ENCODE results near the gene BRCA1.

Gene BRCA1

GRCh38 chr17:43169561-43170139, 44.5 kb upstream of the BRCA1 start:
- no peak for TF ChIP-seq SIN3A (IDR thresholded peaks at IDR 0.05; ENCODE audit: borderline replicate concordance, insufficient read depth, low read length)
- TF ChIP-seq POLR2AphosphoS5 (IDR thresholded peaks at IDR 0.05; ENCODE audit: low read depth, low read length) = no peak
- TF ChIP-seq FOXP2 (optimal IDR thresholded peaks at IDR 0.05; ENCODE audit: borderline replicate concordance, extremely low read depth, extremely low read length, insufficient read depth) = no peak
- no peak for TF ChIP-seq TAF1 (IDR thresholded peaks at IDR 0.05; ENCODE audit: borderline replicate concordance, insufficient read depth, low read length)
- TF ChIP-seq REST (IDR thresholded peaks at IDR 0.05; ENCODE audit: insufficient read depth in 1 of 2, low read depth in 2 of 2, low read length in 2 of 2) = no peak

GRCh38 chr17:43155666-43156065, 30.5 kb upstream of the BRCA1 start:
- TF ChIP-seq REST (IDR thresholded peaks at IDR 0.05; ENCODE audit: insufficient read depth in 1 of 2, low read depth in 2 of 2, low read length in 2 of 2) (no peak), FOXP2 (optimal IDR thresholded peaks at IDR 0.05; ENCODE audit: borderline replicate concordance, extremely low read depth, extremely low read length, insufficient read depth) (no peak), POLR2AphosphoS5 (IDR thresholded peaks at IDR 0.05; ENCODE audit: low read depth, low read length) (no peak), TAF1 (IDR thresholded peaks at IDR 0.05; ENCODE audit: borderline replicate concordance, insufficient read depth, low read length) (no peak), SIN3A (IDR thresholded peaks at IDR 0.05; ENCODE audit: borderline replicate concordance, insufficient read depth, low read length) (no peak)

- TF ChIP-seq POLR2AphosphoS5 (IDR thresholded peaks at IDR 0.05; ENCODE audit: low read depth, low read length) = no peak
- TF ChIP-seq TAF1 (IDR thresholded peaks at IDR 0.05; ENCODE audit: borderline replicate concordance, insufficient read depth, low read length) = no peak
- no peak for TF ChIP-seq REST (IDR thresholded peaks at IDR 0.05; ENCODE audit: insufficient read depth in 1 of 2, low read depth in 2 of 2, low read length in 2 of 2)
- TF ChIP-seq SIN3A (IDR thresholded peaks at IDR 0.05; ENCODE audit: borderline replicate concordance, insufficient read depth, low read length) = no peak
- no peak for TF ChIP-seq FOXP2 (optimal IDR thresholded peaks at IDR 0.05; ENCODE audit: borderline replicate concordance, extremely low read depth, extremely low read length, insufficient read depth)
Measured at GRCh38 chr17:43151880-43152456, 26.8 kb upstream of the BRCA1 start.

GRCh38 chr17:43146649-43147048, 21.5 kb upstream of the BRCA1 start:
- no peak for TF ChIP-seq SIN3A (IDR thresholded peaks at IDR 0.05; ENCODE audit: borderline replicate concordance, insufficient read depth, low read length)
- TF ChIP-seq POLR2AphosphoS5 (IDR thresholded peaks at IDR 0.05; ENCODE audit: low read depth, low read length) = no peak
- no peak for TF ChIP-seq FOXP2 (optimal IDR thresholded peaks at IDR 0.05; ENCODE audit: borderline replicate concordance, extremely low read depth, extremely low read length, insufficient read depth)
- TF ChIP-seq TAF1 (IDR thresholded peaks at IDR 0.05; ENCODE audit: borderline replicate concordance, insufficient read depth, low read length) = no peak
- no peak for TF ChIP-seq REST (IDR thresholded peaks at IDR 0.05; ENCODE audit: insufficient read depth in 1 of 2, low read depth in 2 of 2, low read length in 2 of 2)
